NCI-H1436 (cell line): ENCODE measurements around the gene SELENOM.

Experiments used
- DNase-seq: peaks from one replicate; lab custom pipeline; 2025; lab: John Stamatoyannopoulos, UW

SELENOM gene, protein sequence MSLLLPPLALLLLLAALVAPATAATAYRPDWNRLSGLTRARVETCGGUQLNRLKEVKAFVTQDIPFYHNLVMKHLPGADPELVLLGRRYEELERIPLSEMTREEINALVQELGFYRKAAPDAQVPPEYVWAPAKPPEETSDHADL

DNA sequence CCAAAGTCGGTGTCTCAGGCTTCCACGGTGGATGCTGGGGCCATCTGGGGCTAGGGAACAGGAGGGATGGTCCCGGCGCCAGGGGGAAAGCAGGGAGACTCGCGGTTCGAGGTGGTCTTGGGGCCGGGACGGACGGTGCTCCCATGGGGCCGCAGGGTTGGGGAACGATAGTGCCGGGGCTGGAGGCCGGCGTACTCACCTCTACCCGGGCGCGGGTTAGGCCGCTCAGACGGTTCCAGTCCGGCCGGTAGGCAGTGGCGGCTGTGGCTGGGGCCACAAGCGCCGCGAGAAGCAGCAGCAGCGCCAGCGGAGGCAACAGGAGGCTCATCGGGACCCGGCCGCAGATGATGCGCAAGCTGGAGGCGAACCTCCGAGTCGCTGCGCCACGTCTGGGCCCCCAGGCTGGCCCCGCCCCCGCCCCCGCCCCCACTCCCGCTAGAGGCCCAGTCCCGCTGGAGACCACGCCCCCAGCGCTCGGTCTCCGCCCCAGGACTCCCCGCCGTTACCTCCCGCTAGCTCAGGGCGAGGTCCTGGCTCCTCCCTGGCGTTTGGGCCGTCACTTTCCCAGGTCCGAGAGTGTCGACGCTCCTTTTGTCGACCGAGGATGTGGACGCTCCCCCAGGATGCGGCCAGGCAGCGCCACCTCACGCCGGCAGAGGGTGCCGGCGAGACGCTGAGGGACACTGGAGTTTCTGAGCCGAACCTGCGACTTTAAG, at the start of gene SELENOM:
Gene SELENOM (minus strand): TSS at position 391 of the 716 bp plus-strand sequence. CDS start 63 bp downstream, at position 328.
- DNase-seq = peak; percentile 91

DNA sequence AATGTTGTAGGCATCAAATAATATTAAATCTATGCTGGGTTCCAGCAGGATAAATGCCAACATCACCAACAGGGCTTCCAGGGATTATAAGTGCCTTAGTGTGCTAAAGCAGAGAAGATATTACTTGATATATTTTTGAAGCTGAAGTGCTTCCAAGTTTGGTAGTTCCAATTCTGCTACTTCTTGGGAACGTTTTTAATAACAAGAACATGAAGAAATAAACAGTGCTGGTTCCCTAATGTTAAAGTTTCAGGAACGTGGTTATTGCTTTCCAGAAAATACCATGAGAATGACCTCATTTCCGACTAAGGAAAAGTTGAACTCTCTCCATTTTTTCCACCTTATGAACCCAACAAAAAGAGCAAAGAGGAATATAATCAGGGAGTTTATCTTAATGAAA, 48.1 kb upstream of the SELENOM start:
- DNase-seq = no peak

DNA sequence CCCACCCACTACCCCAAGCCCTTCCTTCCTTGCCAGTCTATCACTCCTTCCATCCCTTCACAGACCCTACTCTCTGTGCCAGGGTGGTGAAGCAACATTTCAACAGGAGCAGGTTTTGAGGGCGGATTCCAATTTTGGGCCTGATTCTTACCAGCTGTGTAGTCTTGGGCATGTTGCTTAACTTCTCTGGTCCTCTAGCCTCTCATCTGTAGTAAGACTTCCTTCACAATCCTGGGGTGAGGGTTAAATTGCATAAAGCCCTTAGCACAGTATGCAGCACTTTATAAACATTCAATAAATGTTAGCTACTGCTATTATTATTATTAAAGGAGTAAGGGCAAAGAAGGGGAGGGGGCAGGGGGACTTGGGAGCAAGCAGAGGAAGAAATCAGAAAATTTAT, 47.6 kb upstream of the SELENOM start:
- no peak for DNase-seq

DNA sequence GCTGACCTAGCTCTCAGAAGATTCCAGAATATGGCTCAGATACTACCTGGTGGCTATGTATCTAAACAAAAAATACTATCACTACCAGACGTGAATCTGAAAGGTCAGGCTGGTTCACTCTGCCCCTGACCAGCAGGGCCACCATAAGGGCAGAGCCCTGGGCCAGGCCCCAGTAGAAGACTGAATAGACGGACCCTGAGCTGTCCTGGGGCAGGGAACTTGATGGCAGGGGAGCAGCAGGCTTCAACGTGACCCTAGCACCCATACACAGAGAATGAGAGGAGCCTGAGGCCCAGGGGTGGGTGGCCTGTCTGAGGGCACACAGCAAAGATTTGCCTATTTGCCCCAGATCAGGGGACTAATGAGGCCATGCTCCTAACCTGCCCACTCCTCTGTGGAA, 46.0 kb upstream of the SELENOM start:
- no peak for DNase-seq

DNA sequence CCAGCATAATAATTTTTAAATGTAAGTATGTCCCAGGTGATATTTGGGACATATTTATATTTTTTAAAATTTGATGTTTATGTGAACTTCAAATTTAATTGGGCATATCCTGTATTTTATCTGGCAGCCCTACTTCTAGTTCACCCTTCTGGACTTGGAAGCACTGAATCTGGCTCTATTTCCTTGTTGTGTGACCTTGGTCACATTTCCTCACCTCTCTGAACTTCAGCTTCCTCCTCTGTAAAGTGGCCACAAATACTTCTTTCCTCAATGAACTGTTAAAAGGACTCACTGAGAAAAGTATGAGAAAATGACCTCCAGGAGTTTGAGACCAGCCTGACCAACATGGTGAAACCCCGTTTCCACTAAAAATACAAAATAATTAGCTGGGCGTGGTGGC, 44.5 kb upstream of the SELENOM start:
- no peak for DNase-seq

DNA sequence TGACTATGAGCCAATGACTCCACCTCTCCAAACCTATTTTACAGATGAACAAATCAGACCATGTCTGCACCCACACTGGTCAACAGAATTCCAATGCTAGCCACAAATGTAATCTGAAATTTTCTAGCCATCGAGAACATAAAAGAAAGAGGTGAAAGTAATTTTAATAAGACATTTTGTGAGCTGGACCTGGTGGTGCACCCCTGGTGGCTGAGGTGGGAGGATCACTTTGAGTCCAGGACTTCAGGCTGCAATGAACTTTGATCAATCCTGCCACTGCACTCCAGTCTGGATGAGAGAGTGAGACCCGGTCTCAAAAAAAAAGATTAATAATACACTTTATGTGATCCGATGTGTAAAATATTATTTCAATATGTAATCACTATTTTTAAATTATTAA, 43.2 kb upstream of the SELENOM start:
- no peak for DNase-seq

DNA sequence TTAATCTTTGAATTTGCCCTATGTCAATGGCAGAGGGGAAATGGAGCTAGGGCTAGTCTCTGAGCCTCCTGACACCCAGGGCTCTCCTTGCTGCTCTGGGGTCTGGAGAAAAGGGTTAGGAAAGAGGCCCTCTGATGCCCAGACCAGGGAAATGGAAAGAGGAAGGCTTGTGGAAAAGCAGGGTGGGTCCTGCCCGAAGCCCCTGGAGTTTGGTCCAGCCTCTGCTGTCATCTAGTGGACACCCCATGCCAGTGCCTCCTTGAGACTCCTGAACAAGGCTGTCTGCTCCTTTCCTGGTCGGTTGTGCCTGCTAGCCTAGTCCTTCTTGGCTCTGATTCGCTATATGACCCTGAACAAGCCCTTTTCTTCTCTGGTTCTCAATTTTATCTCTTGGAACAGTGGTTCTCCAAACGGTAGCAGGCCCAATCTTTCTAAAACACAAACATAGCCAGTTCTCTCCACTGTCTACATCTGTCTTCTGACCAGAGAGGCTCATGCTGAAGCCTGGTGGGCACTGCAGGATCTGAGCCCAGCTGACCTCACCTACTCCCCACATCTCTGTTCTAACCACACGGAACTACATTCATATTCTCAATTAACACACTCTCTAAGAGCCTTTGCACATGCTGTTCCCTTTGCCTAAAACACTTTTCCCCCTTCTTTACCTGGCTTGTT, 41.7 kb upstream of the SELENOM start:
- peak; percentile 55 for DNase-seq

DNA sequence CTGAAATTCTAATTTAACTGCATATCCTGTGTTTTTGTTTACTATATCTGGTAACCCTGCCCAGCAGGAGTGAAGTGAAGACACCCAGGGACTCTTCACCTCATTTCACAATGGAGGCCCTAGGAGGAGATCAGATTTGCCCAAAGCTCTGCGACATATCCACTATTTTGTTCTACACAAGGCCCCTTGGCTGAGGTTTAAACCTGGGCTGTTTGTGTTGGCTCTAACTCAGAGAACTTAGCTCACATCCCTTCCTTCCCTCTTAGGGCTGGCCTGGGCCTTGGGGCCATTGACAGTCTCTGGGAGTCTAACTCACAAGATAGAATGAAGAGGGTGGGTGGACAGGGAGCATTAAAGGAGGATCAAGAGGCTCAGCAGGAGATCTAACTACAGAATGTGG, 41.1 kb upstream of the SELENOM start:
- no peak for DNase-seq

DNA sequence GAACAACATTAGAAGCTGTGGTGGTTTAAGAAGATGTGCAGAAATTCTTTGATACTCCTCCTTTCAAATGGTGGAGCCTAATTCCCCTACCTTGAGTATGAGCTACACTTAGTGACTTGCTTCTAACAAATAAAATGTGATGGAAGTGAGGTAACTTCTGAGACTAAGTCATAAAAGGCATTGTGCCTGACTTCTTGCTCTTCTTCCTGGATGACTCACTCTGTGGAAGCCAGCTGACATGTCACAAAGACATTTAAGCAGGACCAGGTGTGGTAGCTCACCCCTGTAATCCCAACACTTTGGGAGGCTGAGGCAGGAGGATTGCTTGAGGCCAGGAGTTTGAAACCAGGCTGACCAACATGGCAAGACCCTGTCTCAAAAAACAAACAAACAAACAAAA, 36.9 kb upstream of the SELENOM start:
- DNase-seq = no peak

DNA sequence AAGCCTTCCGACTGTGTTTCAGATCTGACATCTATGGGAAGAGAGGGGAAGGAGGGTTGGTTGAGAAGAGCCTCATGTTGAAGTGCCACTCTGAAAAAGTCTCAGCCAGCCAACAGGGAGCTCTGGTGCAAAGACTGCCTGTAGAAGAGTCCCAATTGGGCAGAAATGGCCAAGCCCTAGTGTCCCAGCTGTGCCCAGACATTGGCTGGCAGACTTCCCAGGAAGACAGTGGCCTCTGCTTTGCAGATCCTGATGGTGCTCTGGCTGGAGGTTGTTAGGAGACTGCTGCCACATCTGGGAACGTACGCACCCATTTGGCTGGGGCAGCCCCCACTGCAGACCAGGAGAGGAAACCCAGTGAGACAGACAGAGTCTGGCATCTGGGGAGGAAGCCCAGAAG, 36.2 kb upstream of the SELENOM start:
- DNase-seq = no peak

DNA sequence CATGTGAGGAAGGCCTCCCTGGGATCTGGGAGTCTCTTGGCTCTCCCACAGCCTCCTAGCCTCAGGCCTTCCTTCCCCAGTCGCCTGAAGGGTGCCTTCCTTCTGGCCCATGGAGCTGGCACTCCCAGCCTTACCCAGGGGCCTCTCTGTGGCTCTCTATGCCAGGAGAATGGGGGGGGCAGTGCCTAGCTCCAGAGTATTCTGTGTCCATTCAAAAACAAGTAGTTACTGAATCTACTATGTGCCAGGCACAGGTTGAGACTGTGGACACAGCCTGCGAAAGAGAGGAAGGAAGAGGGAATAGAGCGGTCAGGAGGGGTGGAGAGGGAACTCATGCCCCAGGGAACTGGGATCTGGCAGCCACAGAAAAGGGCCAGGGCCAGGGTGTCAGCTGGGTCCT, 35.7 kb upstream of the SELENOM start:
- DNase-seq = no peak

DNA sequence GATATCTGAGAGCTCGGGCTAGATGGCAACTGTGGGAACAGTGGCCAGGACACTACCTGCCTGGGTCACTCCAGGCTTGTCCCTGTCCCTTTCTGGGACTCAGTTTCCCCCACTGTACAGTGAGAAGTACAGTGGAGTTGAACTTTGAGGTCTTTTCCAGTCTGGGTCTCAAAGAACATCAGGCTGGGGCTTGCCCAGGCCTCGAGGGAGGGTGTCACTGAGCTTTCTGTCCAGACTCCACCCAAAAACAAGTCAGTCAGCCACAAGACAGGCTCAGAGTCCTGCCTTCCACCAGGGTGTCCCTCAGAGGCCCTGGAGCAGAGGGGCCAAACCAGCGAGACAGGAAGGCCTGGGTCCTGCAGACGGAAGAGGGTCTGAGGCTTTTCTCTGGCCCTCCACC, 34.9 kb upstream of the SELENOM start:
- no peak for DNase-seq

DNA sequence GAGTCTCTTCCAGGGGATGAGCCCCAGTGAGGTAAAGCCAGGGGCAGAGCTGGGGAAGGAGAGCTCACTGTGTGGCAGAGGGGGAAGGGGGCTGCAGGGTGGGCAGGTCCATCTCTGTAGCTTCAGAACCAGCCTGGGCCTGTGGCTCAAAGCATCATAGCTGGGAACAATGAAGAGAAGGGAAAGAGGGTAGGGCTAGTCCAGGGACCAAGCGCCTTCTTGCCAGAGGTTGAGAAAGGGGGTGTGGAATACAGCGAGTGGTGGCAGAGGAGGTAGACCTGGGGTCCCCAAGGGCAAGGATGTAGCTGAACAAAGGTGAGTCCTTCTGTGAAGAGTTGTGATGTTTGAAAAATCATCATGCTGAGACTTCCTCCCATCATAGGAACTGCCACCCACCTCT, 34.2 kb upstream of the SELENOM start:
- no peak for DNase-seq

DNA sequence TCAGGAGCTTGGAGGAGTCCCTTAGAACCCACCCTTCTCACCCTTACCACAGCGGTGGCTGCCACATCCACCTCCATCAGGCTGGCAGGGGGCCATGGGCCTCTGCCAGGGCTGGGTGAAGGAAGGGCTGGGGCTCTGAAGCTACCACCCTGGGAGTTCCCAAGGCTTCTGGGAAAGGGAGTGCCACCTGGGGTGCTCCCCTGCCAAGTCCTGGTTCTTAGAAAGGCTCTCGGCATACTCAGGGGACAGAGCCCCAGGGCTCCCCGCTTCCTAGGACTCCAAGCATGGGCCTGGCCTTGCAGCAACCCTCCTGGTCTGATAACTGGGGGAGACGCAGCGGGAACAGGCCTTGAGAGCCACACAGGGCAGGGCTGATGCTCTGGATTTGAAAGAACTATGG, 33.4 kb upstream of the SELENOM start:
- no peak for DNase-seq

DNA sequence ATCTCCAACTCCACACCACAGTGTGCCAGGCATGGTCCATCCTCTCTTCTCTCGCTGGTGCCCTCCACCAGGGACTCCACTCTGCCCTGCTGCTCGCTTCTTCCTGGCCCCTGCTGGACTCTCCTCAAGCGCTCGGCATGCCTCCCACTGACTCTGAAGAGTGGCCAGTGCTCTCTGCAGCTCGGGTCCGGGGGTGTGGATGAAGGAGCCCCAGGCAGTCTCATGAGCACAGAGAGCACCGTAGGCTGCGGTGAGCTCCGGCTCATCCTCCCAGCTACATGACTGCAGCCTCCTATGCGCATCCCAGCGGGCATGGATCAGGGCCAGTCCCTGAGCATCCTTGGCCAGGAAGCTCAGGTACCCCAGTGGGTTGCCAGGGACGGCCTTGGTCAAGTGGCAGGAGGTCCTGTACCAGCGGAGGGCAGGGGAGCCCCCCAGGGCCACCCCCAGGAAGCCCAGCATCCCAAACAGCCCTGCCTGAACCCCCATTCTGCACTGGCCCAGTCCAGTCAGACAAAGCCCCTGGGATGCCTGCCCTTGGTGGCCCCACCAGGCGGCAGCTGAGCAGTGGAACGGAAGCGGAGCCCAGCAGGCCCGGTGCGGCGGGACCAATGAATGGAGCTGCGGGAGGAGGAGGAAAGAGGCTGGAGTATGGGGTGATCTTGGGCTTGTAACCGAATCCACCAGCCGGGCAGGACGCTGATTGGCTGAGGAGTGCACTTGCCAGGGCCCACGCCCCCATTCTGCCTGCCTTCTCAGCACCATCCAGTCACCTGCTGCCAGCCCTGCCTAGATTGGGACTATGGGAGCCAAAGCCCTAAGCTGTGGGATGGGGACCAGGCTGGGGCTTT, 32.7 kb upstream of the SELENOM start, which contains the start of gene PLA2G3:
Gene PLA2G3 (minus strand): TSS at position 643 of the 851 bp plus-strand sequence. CDS start 154 bp downstream, at position 489.
- DNase-seq = peak; percentile 95

DNA sequence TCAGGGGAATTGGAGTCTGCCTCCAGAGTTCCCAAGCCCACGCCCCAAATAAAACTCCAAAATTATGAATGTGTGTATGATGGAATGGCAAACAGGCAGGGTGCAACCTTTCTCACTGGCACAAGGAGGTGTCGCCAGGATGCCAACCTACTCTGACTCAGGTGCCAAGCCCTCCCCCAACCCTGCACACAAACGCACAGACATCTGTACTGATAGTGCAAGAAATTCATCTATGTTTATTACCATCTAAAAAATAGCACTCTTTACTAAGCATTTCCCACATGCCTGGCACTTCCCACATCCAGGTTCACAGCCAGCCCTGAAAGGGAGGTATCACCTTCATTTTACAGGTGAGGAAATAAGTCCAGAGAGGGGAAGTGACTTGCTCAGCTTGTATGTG, 31.7 kb upstream of the SELENOM start:
- DNase-seq = no peak

DNA sequence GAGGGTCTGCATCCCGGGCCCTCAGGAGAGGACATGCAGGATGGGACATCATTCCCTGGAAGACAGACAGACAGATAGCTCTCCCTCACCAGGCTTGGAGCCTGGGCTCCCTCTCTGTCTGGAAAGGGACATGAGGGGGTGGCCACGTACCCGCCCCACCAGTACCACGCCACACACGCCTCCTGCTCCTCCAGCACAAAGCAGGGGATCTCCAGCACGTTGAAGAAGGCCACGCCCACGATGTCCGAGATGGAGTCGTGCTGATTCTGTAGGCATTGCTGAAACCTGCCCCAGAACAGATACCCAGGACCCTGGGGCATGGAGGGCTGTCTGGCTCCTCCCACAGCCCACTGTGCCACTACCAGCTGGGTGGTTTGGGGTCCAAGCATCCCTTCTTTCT, 30.8 kb upstream of the SELENOM start:
- DNase-seq = no peak

DNA sequence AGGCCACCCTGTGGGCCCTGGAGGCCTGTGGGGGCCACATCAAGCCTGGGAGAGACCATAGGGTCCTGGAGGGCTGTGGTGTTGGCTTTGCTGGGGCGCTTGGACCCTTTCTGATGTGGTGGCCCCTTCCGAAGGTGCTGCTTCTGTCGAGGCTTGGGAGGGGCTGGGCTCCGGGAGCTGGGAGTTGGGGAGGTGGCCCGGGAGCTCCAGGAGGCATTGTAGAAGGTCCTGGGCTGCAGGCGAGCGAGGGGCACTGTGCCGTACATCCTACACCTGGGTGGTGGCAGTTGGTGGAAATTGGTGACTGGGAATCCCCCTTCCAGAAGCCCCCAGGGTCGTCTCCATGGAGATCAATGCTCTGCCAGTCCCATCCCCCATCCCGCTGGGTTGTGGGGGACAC, 30.4 kb upstream of the SELENOM start:
- no peak for DNase-seq

DNA sequence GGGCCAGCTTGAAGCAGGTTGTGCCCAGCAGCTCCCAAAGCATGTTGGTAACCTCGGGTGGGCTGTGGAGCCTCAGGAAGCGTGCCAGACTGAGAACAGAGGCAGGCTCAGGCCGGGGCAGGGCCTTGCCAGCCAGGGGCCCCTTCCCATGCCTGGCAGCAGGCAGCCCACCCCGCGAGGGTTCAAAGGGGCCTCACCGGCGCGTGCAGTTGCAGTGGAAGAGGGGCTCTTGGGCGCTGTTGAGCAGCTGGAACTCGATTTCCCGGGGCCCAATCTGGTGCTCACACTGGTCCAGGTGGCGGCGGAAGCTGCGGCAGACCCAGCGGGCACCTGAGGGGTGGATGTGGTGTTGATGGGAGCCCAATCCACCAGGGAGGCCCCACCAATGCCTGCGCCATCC, 29.3 kb upstream of the SELENOM start:
- no peak for DNase-seq

DNA sequence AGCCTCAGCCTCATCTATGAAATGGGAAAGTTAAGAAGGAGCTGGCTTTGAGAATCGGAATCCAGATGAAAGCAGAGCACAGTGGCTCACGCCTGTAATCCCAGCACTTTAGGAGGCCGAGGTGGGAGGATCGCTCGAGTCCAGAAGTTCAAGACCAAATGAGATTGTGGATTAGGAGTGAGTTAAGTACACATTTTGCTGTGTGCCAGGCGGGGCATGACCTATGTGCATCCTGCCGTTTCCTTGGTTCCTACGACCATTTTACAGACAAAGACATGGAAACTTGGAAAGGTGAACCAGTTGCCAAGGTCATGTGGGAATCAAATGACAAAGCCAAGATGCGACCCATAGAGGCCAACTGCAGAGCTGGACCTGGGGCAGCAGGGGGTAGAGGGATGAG, 28.8 kb upstream of the SELENOM start:
- no peak for DNase-seq

DNA sequence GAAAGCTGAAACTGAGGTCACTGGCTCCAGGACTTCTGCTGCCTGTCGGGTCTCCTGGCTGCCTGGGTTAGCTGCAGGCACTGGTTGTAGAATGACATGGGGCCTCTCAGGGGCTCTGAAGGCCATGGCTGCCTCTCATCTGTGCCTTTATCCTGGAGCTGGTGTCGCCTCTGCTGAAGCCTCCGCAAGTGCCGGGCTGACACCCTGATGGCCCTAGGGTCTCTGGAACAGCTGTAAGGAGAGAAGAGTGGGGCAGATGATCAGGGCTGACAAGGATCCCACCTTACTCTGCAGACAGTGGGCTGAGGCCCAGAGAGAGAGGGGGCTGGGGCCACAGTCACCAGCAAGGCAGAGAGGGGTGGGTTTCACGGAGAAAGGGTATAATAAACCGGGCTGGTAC, 28.3 kb upstream of the SELENOM start:
- DNase-seq = no peak

DNA sequence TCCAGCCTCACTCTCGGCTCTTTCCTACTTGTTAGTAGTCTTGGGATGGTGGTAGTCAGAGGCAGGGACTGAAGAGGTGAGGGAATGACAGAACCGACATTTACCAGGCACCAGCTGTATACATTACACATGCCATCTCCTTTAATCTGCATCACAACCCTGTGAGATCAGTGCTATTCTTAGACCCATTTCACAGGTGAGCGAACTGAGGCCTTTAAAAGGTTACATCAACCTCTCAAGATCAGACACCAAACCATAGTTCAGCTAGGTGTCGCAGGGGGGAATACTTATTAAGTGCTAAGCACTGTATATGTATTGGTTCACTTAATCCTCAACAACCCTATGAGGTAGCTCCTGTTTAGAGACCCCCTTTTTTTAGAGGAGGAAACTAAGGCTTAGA, 27.3 kb upstream of the SELENOM start:
- DNase-seq = no peak

DNA sequence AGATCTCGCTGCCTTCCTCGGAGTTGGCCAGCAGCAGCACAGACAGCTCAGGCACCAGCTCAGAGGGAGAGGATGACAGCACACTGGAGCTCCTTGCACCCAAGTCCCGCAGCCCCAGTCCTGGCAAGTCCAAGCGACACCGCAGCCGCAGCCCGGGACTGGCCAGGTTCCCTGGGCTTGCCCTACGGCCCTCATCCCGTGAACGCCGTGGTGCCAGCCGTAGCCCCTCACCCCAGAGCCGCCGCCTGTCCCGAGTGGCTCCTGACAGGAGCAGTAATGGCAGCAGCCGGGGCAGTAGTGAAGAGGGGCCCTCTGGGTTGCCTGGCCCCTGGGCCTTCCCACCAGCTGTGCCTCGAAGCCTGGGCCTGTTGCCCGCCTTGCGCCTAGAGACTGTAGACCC, 26.5 kb upstream of the SELENOM start:
- DNase-seq = no peak
